Measurements from ENCODE around the gene MEGF11.

MEGF11 gene

DNA sequence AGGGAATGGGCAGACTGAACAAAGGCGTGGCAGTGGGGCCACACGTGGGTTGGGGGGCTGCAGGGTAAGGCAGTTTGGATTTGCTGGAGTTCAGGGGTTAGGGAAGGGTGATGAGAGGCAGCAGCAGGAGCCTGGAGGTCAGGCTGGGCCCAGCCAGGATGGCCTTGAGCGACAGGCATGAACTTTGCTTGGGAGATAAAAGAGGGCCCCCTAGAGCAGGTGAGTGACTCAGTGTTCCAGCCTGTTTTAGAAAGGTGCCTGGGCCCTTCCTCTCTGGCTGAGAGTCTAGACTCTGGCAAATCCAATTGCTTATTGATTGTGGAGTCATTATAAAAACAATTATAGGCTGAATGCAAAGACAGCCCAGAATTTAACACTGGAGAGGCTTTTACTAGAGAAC is 309.1 kb downstream of the MEGF11 start:
- Mint-ChIP-seq H3K27me3 (ENCODE audit: low read depth) (peaks cover 28% of the 10 kb centered on the region), H3K4me1 (ENCODE audit: low read depth) (peaks cover 12% of the 10 kb centered on the region), H3K4me3 (no peak overlapping the region), H3K36me3 (ENCODE audit: low read depth) (no peaks in the 10 kb centered on the region), H3K9me3 (no peaks in the 10 kb centered on the region), H3K27ac (no peak overlapping the region)
- DNase-seq (ENCODE audit: low spot score) = no peak

DNA sequence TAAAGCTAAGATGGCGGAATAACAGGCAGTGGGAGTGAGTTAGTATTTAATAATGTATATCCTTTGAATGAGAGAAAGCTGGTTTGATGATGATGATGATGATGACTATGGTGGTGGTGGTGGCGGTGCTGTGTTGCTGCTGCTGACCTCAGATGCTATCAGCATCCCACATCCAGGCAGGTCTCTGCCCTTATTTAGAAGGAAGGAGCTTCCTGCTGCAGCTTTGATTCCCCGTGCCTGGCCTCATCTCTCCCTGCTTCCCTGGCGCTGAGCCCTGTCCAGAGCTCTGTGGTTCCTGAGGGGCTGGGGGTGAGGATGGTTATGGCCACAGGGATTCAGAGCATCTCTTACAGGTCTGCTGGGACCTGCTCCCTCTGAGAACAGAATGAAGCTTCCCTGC is 311.1 kb downstream of the MEGF11 start:
- H3K27ac Mint-ChIP-seq = no peak overlapping the region
- no peaks in the 10 kb centered on the region for H3K36me3 Mint-ChIP-seq (ENCODE audit: low read depth)
- H3K4me3 Mint-ChIP-seq = peak overlapping the region; percentile 8
- H3K4me1 Mint-ChIP-seq (ENCODE audit: low read depth) = peaks cover 14% of the 10 kb centered on the region
- peak; percentile 44 for DNase-seq (ENCODE audit: low spot score)
- peaks cover 24% of the 10 kb centered on the region for H3K27me3 Mint-ChIP-seq (ENCODE audit: low read depth)
- H3K9me3 Mint-ChIP-seq = no peaks in the 10 kb centered on the region

DNA sequence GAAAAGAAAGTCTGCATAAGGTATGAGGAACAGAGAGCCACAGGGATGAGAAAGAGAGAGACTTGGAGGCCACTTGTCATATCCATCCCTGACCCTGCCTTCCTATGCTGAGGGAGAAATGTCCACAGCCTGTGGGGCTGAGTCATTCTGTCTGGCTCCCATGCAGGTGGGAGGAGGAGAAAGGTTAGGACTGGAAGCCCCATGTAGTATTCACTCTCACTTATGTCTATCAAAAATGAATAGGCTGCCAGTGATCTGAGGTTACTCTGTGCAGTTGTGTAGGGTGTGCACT is 313.0 kb downstream of the MEGF11 start:
- Mint-ChIP-seq H3K9me3 (no peaks in the 10 kb centered on the region), H3K4me3 (no peak overlapping the region), H3K36me3 (ENCODE audit: low read depth) (no peaks in the 10 kb centered on the region), H3K27ac (no peak overlapping the region), H3K27me3 (ENCODE audit: low read depth) (peaks cover 20% of the 10 kb centered on the region), H3K4me1 (ENCODE audit: low read depth) (peaks cover 15% of the 10 kb centered on the region)
- no peak for DNase-seq (ENCODE audit: low spot score)

DNA sequence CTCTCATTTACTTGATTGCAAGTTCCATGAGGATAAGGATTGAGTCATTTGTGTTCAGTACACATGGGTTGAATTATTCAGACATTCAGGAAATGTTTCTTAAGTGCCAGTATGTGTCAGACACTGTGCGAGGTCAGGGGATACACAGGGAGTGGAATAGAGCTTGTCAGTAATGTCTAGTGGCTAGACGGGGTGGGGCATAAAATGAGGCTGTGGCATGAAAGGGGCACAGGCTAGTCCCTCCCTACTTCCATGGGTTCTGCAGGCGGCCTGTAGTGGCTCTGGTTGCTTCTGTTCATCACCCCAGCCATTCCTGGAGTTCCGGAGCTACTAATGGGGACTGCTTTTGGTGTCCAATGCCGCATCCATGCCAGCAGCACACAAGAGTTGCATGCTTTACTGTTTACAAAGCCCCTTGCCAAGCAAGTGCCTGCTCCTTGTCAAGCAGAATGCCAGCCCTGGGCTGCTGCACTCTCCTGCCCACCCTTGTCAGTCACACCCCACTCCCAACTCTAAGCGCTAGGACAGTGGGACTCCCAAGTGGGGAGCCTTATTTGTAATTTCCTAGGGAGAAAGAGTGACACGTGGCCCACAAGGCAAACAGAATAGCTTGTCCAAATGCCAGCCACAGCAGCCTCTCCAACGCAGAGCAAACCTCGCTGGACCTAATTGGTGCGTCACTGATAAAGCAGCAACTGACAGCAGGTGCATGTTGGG is 313.5 kb downstream of the MEGF11 start:
- peaks cover 15% of the 10 kb centered on the region for H3K4me1 Mint-ChIP-seq (ENCODE audit: low read depth)
- peaks cover 20% of the 10 kb centered on the region for H3K27me3 Mint-ChIP-seq (ENCODE audit: low read depth)
- no peaks in the 10 kb centered on the region for H3K36me3 Mint-ChIP-seq (ENCODE audit: low read depth)
- no peak overlapping the region for H3K27ac Mint-ChIP-seq
- H3K9me3 Mint-ChIP-seq = no peaks in the 10 kb centered on the region
- H3K4me3 Mint-ChIP-seq = no peak overlapping the region
- no peak for DNase-seq (ENCODE audit: low spot score)

DNA sequence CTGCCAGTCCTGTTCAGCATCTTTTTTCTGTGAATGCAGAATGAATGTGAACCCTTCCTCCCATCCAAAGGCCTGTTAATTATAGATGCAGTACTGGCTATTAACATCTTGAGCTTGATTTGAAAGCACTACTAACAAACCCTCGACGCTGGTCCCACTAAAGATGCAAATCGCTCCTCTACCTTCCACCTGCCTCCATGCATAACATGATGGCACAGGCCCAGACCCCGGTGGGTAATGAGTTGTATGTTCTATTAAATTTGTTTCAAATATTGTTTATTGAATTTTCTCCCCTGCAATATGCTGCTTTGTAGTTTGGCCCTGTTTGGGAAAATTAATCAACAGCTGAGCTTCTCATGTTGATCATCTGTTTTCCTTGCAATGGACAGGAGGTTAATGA is 314.9 kb downstream of the MEGF11 start:
- no peak overlapping the region for H3K4me3 Mint-ChIP-seq
- H3K27me3 Mint-ChIP-seq (ENCODE audit: low read depth) = peaks cover 12% of the 10 kb centered on the region
- no peak for DNase-seq (ENCODE audit: low spot score)
- H3K36me3 Mint-ChIP-seq (ENCODE audit: low read depth) = no peaks in the 10 kb centered on the region
- peaks cover 15% of the 10 kb centered on the region for H3K4me1 Mint-ChIP-seq (ENCODE audit: low read depth)
- H3K9me3 Mint-ChIP-seq = no peaks in the 10 kb centered on the region
- H3K27ac Mint-ChIP-seq = no peak overlapping the region

DNA sequence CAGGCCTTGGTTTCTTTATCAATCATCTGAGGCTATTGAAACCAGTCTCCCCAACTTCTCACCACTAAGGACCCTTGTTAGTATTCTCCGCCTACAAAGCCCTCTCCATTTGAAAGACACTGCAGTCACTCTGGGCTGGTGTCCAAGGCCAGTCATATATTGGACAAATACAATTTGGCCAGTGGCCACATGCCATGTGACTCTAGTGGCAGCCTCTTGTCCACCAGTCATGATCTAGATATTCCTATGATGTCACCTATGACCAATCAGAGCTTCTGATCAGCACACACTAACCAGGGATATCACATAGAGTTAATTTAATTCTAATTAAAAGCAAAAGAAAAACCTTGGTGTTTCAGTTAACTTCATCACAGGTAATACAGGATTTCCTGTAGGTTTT is 316.1 kb downstream of the MEGF11 start:
- no peak overlapping the region for H3K27ac Mint-ChIP-seq

DNA sequence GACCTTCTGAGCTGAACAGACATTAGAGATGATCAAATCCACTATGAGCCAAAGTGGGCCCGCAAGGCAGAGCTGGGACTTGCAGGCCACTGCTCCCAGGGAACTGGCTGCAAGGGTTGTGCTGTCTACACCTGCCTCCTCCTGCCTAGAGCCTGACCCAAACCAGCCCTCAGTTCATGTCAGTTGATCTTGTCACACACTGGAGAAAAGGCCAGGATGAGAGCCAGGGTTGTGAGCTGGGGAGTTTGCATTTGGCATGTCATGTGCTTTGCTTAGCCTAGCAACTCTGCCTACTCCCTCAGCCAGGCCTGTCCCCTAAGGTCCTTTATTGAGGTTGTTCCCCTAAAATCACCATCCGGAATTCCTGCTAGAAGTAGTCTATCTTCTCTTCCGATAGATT is 316.5 kb downstream of the MEGF11 start:
- H3K4me1 Mint-ChIP-seq (ENCODE audit: low read depth) = peaks cover 9% of the 10 kb centered on the region
- H3K9me3 Mint-ChIP-seq = no peaks in the 10 kb centered on the region
- H3K4me3 Mint-ChIP-seq = no peak overlapping the region
- no peak for DNase-seq (ENCODE audit: low spot score)
- H3K27me3 Mint-ChIP-seq (ENCODE audit: low read depth) = peaks cover 8% of the 10 kb centered on the region
- no peak overlapping the region for H3K27ac Mint-ChIP-seq
- no peaks in the 10 kb centered on the region for H3K36me3 Mint-ChIP-seq (ENCODE audit: low read depth)

More for the DNA sequence above, 316.1 kb downstream of the MEGF11 start:
- no peak for DNase-seq (ENCODE audit: low spot score)
- peaks cover 13% of the 10 kb centered on the region for H3K4me1 Mint-ChIP-seq (ENCODE audit: low read depth)
- H3K27me3 Mint-ChIP-seq (ENCODE audit: low read depth) = peaks cover 8% of the 10 kb centered on the region
- H3K36me3 Mint-ChIP-seq (ENCODE audit: low read depth) = no peaks in the 10 kb centered on the region
- H3K9me3 Mint-ChIP-seq = no peaks in the 10 kb centered on the region
- no peak overlapping the region for H3K4me3 Mint-ChIP-seq

DNA sequence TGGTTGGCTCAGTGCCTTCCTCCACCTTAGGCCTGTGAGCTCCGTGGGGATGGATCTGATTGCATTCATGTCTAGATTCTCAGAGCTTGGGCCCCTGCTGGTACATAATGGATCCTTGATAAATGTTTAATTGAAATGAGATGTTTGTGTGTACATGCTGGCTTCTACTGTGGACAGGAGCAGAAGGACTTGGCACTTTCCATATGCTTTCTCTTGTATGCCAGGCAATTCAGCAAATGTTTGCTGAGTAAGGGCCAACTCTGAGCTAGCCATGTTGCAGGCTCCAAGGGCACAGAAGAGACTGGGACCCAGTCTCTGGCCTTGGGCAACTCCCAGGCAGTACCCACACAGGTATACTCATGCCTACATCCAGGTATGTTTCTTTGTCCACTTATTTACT is 317.3 kb downstream of the MEGF11 start:
- DNase-seq (ENCODE audit: low spot score) = no peak
- Mint-ChIP-seq H3K27me3 (ENCODE audit: low read depth) (peaks cover 3% of the 10 kb centered on the region), H3K36me3 (ENCODE audit: low read depth) (no peaks in the 10 kb centered on the region), H3K9me3 (no peaks in the 10 kb centered on the region), H3K4me3 (no peak overlapping the region), H3K4me1 (ENCODE audit: low read depth) (peaks cover 3% of the 10 kb centered on the region), H3K27ac (no peak overlapping the region)

DNA sequence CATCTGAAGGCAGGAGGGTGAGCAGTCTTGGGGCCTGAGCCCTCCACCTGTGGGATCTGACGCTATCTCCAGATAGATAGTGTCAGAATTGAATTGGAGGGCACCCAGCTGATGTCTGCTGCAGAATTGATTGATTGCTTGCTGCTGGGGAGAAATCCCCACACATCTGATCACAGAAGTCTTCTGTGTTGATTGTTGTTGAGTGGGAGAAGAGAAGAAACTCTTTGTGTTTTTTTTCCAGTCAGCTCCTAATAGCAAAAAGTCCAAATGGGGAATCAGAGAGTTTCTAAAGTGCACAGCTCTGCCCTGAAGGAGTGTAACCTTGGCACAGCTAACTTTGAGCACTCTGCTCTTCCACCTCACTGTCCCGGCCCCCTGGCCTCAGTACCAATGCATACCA is 318.2 kb downstream of the MEGF11 start:
- no peak for DNase-seq (ENCODE audit: low spot score)
- Mint-ChIP-seq H3K4me3 (no peak overlapping the region), H3K27me3 (ENCODE audit: low read depth) (peaks cover 3% of the 10 kb centered on the region), H3K27ac (no peak overlapping the region), H3K9me3 (no peaks in the 10 kb centered on the region), H3K36me3 (ENCODE audit: low read depth) (no peaks in the 10 kb centered on the region), H3K4me1 (ENCODE audit: low read depth) (peaks cover 3% of the 10 kb centered on the region)

DNA sequence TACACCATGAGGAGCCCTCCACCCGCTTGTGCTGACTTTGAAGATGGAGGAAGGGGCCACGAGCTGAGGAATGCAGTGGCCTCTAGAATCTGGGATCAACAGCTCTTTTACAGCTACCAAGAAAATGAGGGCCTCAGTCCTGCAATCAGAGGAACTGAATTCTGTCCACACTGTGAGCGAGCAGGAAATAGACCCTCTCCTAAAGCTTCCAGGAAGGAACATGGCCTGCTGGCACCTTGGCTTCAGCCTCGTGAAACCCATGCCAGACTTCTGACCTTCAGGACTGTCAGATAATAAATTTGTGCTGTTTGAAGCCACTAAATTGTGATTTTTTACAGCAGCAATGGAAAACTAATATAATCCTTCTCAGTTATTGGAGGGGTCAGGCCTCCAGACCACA is 322.3 kb downstream of the MEGF11 start:
- Mint-ChIP-seq H3K9me3 (no peaks in the 10 kb centered on the region), H3K4me3 (no peak overlapping the region), H3K27me3 (ENCODE audit: low read depth) (no peaks in the 10 kb centered on the region), H3K27ac (no peak overlapping the region), H3K36me3 (ENCODE audit: low read depth) (no peaks in the 10 kb centered on the region), H3K4me1 (ENCODE audit: low read depth) (no peaks in the 10 kb centered on the region)
- no peak for DNase-seq (ENCODE audit: low spot score)

DNA sequence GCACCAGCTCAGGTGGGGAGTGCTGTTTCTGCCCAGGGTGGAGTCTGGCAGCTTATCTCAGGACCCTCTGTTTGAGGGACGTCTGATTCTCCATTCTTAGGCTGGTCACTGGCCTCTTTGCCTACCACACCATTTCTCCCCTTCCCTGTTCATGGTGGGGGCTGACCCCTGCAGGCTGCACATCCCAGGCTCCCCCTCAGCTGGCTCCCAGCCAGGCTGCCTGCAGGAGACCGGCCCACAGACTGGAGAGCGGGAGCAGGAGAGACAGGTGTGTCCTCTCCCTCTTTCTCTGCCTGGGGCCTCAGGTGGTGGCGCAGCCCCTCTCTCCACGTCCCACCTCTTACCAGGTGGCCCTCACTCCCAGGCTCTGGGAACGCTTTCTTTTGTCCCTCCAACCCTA is 323.4 kb downstream of the MEGF11 start:
- H3K4me1 Mint-ChIP-seq (ENCODE audit: low read depth) = no peaks in the 10 kb centered on the region
- no peak for DNase-seq (ENCODE audit: low spot score)

DNA sequence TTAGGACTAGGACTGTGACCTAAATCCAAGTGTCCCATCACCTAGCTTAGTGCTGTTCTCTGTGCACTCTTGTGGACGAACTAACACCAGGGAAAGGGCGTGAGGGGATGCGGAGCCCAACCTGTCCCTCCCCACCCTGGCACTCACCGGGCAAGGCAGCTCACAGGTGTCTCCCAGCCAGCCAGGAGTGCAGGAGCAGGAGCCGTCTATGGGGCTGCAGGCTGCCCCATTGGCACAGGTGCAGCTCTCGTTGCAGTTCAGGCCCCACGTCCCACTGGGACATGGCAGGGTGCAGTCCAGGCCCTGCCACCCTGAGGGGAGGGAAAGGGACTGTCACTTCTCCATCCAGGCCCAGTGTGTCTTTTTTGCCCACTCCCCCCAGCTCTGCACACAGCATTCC is 324.0 kb downstream of the MEGF11 start:
- Mint-ChIP-seq H3K4me1 (ENCODE audit: low read depth) (no peaks in the 10 kb centered on the region), H3K27me3 (ENCODE audit: low read depth) (no peaks in the 10 kb centered on the region), H3K27ac (no peak overlapping the region), H3K9me3 (no peaks in the 10 kb centered on the region), H3K36me3 (ENCODE audit: low read depth) (no peaks in the 10 kb centered on the region), H3K4me3 (no peak overlapping the region)
- DNase-seq (ENCODE audit: low spot score) = no peak

More for the DNA sequence above, 323.4 kb downstream of the MEGF11 start:
- H3K9me3 Mint-ChIP-seq = no peaks in the 10 kb centered on the region
- no peak overlapping the region for H3K27ac Mint-ChIP-seq
- H3K4me3 Mint-ChIP-seq = no peak overlapping the region
- no peaks in the 10 kb centered on the region for H3K36me3 Mint-ChIP-seq (ENCODE audit: low read depth)
- H3K27me3 Mint-ChIP-seq (ENCODE audit: low read depth) = no peaks in the 10 kb centered on the region

DNA sequence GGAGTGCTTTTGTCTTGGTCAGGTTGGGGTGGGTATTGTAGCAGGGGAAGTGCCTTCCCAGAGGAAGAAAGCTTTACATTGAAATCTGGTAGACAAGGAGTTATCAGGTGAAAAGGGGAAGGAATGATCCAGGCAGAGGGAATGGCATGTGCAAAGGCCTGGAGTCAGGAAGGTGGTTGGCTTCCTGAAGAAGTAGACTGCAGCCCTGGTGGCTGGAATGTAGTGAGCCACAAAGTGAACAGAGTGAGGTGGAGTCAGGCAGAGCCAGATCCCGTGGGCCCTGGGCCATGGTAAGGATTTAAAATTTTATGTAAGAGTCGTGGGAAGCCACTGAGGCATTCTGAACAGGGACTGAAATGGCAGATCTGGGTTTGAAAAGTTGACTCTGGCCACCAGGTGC is 326.0 kb downstream of the MEGF11 start:
- no peaks in the 10 kb centered on the region for H3K4me1 Mint-ChIP-seq (ENCODE audit: low read depth)
- H3K27ac Mint-ChIP-seq = no peak overlapping the region
- no peaks in the 10 kb centered on the region for H3K9me3 Mint-ChIP-seq
- no peaks in the 10 kb centered on the region for H3K27me3 Mint-ChIP-seq (ENCODE audit: low read depth)
- no peak overlapping the region for H3K4me3 Mint-ChIP-seq
- H3K36me3 Mint-ChIP-seq (ENCODE audit: low read depth) = no peaks in the 10 kb centered on the region
- DNase-seq (ENCODE audit: low spot score) = no peak

DNA sequence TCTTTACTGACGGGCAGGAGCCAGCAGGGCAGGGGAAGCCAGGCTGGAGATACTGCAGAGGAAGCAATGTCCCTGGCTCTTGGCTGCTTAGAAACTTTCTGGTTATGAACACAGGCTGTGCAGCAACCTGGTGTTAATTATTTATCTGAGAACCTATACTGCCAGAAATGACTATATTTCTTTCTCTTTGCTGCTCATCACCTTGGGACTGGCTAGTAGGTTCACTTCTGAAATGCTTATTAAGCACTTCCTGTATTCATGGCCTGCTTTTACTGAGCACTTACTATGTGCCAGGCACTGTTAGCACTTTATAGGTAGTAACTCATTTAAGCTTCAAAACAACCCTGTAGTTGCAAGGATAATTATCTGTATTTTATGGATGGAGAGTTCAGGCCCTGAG is 326.7 kb downstream of the MEGF11 start:
- Mint-ChIP-seq H3K36me3 (ENCODE audit: low read depth) (no peaks in the 10 kb centered on the region), H3K4me3 (no peak overlapping the region), H3K4me1 (ENCODE audit: low read depth) (no peaks in the 10 kb centered on the region), H3K27me3 (ENCODE audit: low read depth) (no peaks in the 10 kb centered on the region), H3K27ac (no peak overlapping the region), H3K9me3 (no peaks in the 10 kb centered on the region)
- DNase-seq (ENCODE audit: low spot score) = no peak

DNA sequence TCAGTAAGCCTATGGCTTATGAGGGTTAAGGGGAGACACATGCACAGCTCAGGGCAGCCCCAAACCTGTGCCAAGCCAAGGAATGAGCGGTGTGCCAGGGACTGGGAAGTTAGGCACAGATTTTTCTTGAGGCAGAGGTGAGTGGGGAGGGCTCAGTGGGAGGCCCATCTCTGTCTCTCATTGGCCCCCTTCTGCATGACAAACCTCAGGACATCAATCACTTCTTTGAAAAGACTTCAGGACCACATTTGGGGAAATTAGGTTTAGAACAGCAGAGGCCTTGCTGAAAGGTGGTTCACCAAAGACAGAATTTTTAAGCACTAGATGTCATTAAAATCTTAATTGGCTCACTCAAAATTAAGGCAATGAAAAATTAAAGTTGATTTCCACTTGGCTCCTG is 327.1 kb downstream of the MEGF11 start:
- DNase-seq (ENCODE audit: low spot score) = no peak
- Mint-ChIP-seq H3K27ac (no peak overlapping the region), H3K4me1 (ENCODE audit: low read depth) (no peaks in the 10 kb centered on the region), H3K27me3 (ENCODE audit: low read depth) (no peaks in the 10 kb centered on the region), H3K4me3 (no peak overlapping the region), H3K9me3 (no peaks in the 10 kb centered on the region), H3K36me3 (ENCODE audit: low read depth) (no peaks in the 10 kb centered on the region)

Data from T-helper 2 cell treated with Interferon-gamma antibody and Interleukin-4, amounts not matched to agents 5 μg/mL and 100 μg/mL, for 36 hours (primary cell).